ENCODE data around the gene NACC2.
A peak's percentile ranks its signal among the peaks of the same experiment; 100 is the strongest.

Gene NACC2

GRCh38 chr9:136131629-136132511 is 36.8 kb upstream of the NACC2 start:
- no peak for DNase-seq
- intact Hi-C loops (cut with DNase I): no loop called here

- intact Hi-C loops (cut with DNase I): loop anchor here (10.0 kb wide), 1 partner anchor 524 kb away; no protein-coding TSS in a partner anchor
- DNase-seq: no peak
Observed at GRCh38 chr9:136129176-136129575, 34.1 kb upstream of the NACC2 start.

- intact Hi-C loops (cut with DNase I): loop anchor here (10.0 kb wide), 1 partner anchor 524 kb away; no protein-coding TSS in a partner anchor
- no peak for DNase-seq
Observed at GRCh38 chr9:136128436-136128835, 33.3 kb upstream of the NACC2 start.

GRCh38 chr9:136127313-136127712 is 32.2 kb upstream of the NACC2 start:
- no peak for DNase-seq
- intact Hi-C loops (cut with DNase I): loop anchor here (10.0 kb wide), 1 partner anchor 523 kb away; no protein-coding TSS in a partner anchor

- intact Hi-C loops (cut with DNase I): loop anchor here (10.0 kb wide), 1 partner anchor 520 kb away; no protein-coding TSS in a partner anchor
Observed at GRCh38 chr9:136124976-136125692, 30.0 kb upstream of the NACC2 start.

GRCh38 chr9:136122425-136123383 is 27.6 kb upstream of the NACC2 start:
- intact Hi-C loops (cut with DNase I): loop anchor here (1.0 to 10.0 kb wide), 2 partner anchors 155 to 518 kb away; no protein-coding TSS in a partner anchor
- peak; percentile 61 to 93 (median 84) for DNase-seq

More at GRCh38 chr9:136124976-136125692, 30.0 kb upstream of the NACC2 start:
- no peak for DNase-seq

GRCh38 chr9:136121801-136122200 is 26.7 kb upstream of the NACC2 start:
- intact Hi-C loops (cut with DNase I): loop anchor here (10.0 kb wide), 1 partner anchor 517 kb away; no protein-coding TSS in a partner anchor
- DNase-seq: no peak

- no peak for DNase-seq
- intact Hi-C loops (cut with DNase I): loop anchor here (10.0 kb wide), 1 partner anchor 516 kb away; no protein-coding TSS in a partner anchor
Observed at GRCh38 chr9:136120438-136120844, 25.4 kb upstream of the NACC2 start.

GRCh38 chr9:136119883-136120393 is 24.8 kb upstream of the NACC2 start:
- DNase-seq: no peak
- intact Hi-C loops (cut with DNase I): loop anchor here (2.0 to 10.0 kb wide), 3 partner anchors 67 to 515 kb away; partner anchors contain the start of gene QSOX2

- intact Hi-C loops (cut with DNase I): loop anchor here (2.0 to 10.0 kb wide), 2 partner anchors 66 to 126 kb away; partner anchors contain the start of gene QSOX2
- DNase-seq: peak in 1 of 42 donors; percentile 18
Observed at GRCh38 chr9:136119061-136119882, 24.2 kb upstream of the NACC2 start.

GRCh38 chr9:136118320-136119060 is 23.4 kb upstream of the NACC2 start, which contains the start of gene TMEM250:
Gene TMEM250 (minus strand): TSS chr9:136118875. CDS start chr9:136116900, 1,975 bp downstream.
- peak; percentile 71 to 97 (median 93) for DNase-seq
- intact Hi-C loops (cut with DNase I): loop anchor here (2.0 to 10.0 kb wide), 2 partner anchors 66 to 126 kb away; partner anchors contain the start of gene QSOX2

GRCh38 chr9:136117916-136118319 is 22.8 kb upstream of the NACC2 start:
- intact Hi-C loops (cut with DNase I): loop anchor here (2.0 to 10.0 kb wide), 2 partner anchors 65 to 127 kb away; partner anchors contain the start of gene QSOX2

GRCh38 chr9:136117291-136117915 is 22.3 kb upstream of the NACC2 start:
- no peak for DNase-seq
- intact Hi-C loops (cut with DNase I): loop anchor here (10.0 kb wide), 1 partner anchor 127 kb away; the partner anchor contains the start of gene QSOX2

More at GRCh38 chr9:136117916-136118319, 22.8 kb upstream of the NACC2 start:
- DNase-seq: no peak

- intact Hi-C loops (cut with DNase I): loop anchor here (10.0 kb wide), 1 partner anchor 128 kb away; the partner anchor contains the start of gene QSOX2
- DNase-seq: no peak
Observed at GRCh38 chr9:136116360-136117098, 21.4 kb upstream of the NACC2 start.
